ENCODE measurements around the gene TRIM68. TPM values are rescaled to one million over a fixed set of nuclear protein-coding genes. Genes with fewer than 3 reads are reported as not detected.

The TRIM68 gene
- total and polyA plus RNA-seq, 2 of the 4 experiments (the other 2 are of a cell fraction): 8.1 to 8.4 TPM

- DNase-seq: no peak
- Histone ChIP-seq H2AK9ac (replicated peaks; ENCODE audit: low read depth, low read length, poor library complexity) (no peak overlapping the region), H2BK20ac (ENCODE audit: low read depth, low read length) (no peak overlapping the region), H3K9me3 (ENCODE audit: control insufficient read depth, insufficient read depth, low read length) (no peaks in the 10 kb centered on the region), H2BK15ac (ENCODE audit: low read depth, low read length) (no peak overlapping the region), H3K79me1 (ENCODE audit: low read depth in 1 of 2, low read length in 2 of 2) (no peaks in the 10 kb centered on the region), H2AK5ac (ENCODE audit: low read depth, low read length) (no peak overlapping the region), H3K4me3 (ENCODE audit: insufficient read depth, low read depth, low read length) (no peak overlapping the region), H4K8ac (ENCODE audit: low read depth in 2 of 2, low read length in 2 of 2) (no peak overlapping the region), H3K4me2 (ENCODE audit: low read depth, low read length) (no peak overlapping the region), H3K56ac (ENCODE audit: extremely low read depth, insufficient read depth, low read length) (no peak overlapping the region), H3K14ac (replicated peaks; ENCODE audit: low read depth, low read length) (no peak overlapping the region), H3K27ac (ENCODE audit: insufficient read depth, low read length) (no peak overlapping the region), H4K5ac (ENCODE audit: low read depth, low read length) (no peak overlapping the region), H3K4ac (ENCODE audit: low read depth, low read length) (no peak overlapping the region), H3K27me3 (ENCODE audit: control insufficient read depth, insufficient read depth, low read length) (no peaks in the 10 kb centered on the region), H3K23ac (ENCODE audit: low read depth, low read length) (no peak overlapping the region), H4K91ac (ENCODE audit: insufficient read depth, low read depth, low read length) (no peak overlapping the region), H3K4me1 (ENCODE audit: control insufficient read depth, insufficient read depth, low read length) (no peaks in the 10 kb centered on the region), H3K18ac (ENCODE audit: low read depth, low read length) (no peak overlapping the region), H3K9me1 (ENCODE audit: insufficient read depth, low read length) (no peaks in the 10 kb centered on the region), H4K20me1 (ENCODE audit: insufficient read depth, low read length) (no peaks in the 10 kb centered on the region), H2BK5ac (ENCODE audit: low read depth, low read length, poor library complexity, severe bottlenecking) (no peak overlapping the region), H3K36me3 (ENCODE audit: control insufficient read depth, insufficient read depth, low read length) (no peaks in the 10 kb centered on the region), H2AFZ (replicated peaks; ENCODE audit: low read length, poor library complexity) (no peak overlapping the region), H3K9ac (ENCODE audit: low read depth, low read length) (no peak overlapping the region), H2BK120ac (ENCODE audit: low read depth, low read length) (no peak overlapping the region)
- no TSS peak for BruUV-seq (replicated peaks)
- intact Hi-C loops (cut with micrococcal nuclease): no loop called here
- no CpG with 5 or more reads among the region's 3 CpGs for WGBS, 2 experiments (ENCODE audit: extremely low coverage in 2 of 2, insufficient read length in 1 of 2)
- TF ChIP-seq CEBPB (IDR thresholded peaks at IDR 0.05; ENCODE audit: low read depth, low read length) (no peak), RCOR1 (IDR thresholded peaks at IDR 0.05; ENCODE audit: insufficient replicate concordance, low read length) (no peak), RAD21 (IDR thresholded peaks at IDR 0.05; ENCODE audit: low read length) (no peak), RFX5 (IDR thresholded peaks at IDR 0.05; ENCODE audit: low read depth, low read length) (no peak), FOS (IDR thresholded peaks at IDR 0.05; ENCODE audit: low read depth, low read length) (no peak)
- ATAC-seq (ENCODE audit: low read depth): no peak
- POLR2A ChIA-PET (ENCODE audit: unreplicated experiment): no interaction called here
- dilution Hi-C loops (cut with HindIII; ENCODE audit: low sequenced_read_pairs, unreplicated experiment): no loop called here
- in situ Hi-C loops (cut with MboI; ENCODE audit: low sequenced_read_pairs): no loop called here
- CTCF ChIA-PET: no interaction called here
Observed at GRCh38 chr11:4565371-4565770, 42.7 kb downstream of the TRIM68 start.
